Stimulated activated CD4-positive, alpha-beta T cell treated with anti-CD3 and anti-CD28 coated beads, Interleukin-15, amount 100 ng/mL, for 1 hour (primary cell): ENCODE measurements around the gene ACOT2.
"Not testable (repeated sequence)": the region's sequence is repeated elsewhere in the genome, so short reads cannot be mapped to it uniquely, and the experiment has no call there.

Source experiments
- DNase-seq, 2 donors: peaks; one replicate each; pipeline ENCODE4 v3.0.0-alpha.2; 2020; ENCODE audit warnings: low read depth in 1 of 2, low spot score in 1 of 2

ACOT2 gene, protein sequence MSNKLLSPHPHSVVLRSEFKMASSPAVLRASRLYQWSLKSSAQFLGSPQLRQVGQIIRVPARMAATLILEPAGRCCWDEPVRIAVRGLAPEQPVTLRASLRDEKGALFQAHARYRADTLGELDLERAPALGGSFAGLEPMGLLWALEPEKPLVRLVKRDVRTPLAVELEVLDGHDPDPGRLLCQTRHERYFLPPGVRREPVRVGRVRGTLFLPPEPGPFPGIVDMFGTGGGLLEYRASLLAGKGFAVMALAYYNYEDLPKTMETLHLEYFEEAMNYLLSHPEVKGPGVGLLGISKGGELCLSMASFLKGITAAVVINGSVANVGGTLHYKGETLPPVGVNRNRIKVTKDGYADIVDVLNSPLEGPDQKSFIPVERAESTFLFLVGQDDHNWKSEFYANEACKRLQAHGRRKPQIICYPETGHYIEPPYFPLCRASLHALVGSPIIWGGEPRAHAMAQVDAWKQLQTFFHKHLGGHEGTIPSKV

GRCh38 chr14:73569185-73569958, at the start of gene ACOT2:
TSS of gene ACOT2 (plus strand) at chr14:73569213. CDS start at chr14:73569241, 28 bp downstream.
- peak; percentile 63 to 79 for DNase-seq

GRCh38 chr14:73521229-73521628, 47.8 kb upstream of the ACOT2 start:
- no peak for DNase-seq

- DNase-seq: no peak
These were observed 44.5 kb upstream of the ACOT2 start for GRCh38 chr14:73524493-73524892.

- DNase-seq: no peak
These were observed 42.7 kb upstream of the ACOT2 start for GRCh38 chr14:73526036-73526984.

- DNase-seq: not testable (repeated sequence)
These were observed 39.7 kb upstream of the ACOT2 start for GRCh38 chr14:73529356-73529755.

GRCh38 chr14:73531971-73532370, 37.0 kb upstream of the ACOT2 start:
- not testable (repeated sequence) for DNase-seq

- DNase-seq: peak in 1 of 2 donors; percentile 13
These were observed 31.6 kb upstream of the ACOT2 start for GRCh38 chr14:73537244-73538045.

GRCh38 chr14:73539017-73539416, 30.0 kb upstream of the ACOT2 start:
- DNase-seq: peak in 1 of 2 donors; percentile 46

DNA sequence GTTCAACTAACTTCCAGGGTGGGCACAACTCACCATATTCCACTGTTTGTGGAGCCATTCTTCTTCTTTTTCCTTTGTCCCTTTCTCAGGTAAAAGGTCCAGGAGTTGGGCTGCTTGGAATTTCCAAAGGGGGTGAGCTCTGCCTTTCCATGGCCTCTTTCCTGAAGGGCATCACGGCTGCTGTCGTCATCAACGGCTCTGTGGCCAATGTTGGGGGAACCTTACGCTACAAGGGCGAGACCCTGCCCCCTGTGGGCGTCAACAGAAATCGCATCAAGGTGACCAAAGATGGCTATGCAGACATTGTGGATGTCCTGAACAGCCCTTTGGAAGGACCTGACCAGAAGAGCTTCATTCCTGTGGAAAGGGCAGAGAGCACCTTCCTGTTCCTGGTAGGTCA, 26.1 kb upstream of the ACOT2 start:
- DNase-seq: not testable (repeated sequence)

GRCh38 chr14:73545353-73545752, 23.7 kb upstream of the ACOT2 start:
- not testable (repeated sequence) for DNase-seq

DNA sequence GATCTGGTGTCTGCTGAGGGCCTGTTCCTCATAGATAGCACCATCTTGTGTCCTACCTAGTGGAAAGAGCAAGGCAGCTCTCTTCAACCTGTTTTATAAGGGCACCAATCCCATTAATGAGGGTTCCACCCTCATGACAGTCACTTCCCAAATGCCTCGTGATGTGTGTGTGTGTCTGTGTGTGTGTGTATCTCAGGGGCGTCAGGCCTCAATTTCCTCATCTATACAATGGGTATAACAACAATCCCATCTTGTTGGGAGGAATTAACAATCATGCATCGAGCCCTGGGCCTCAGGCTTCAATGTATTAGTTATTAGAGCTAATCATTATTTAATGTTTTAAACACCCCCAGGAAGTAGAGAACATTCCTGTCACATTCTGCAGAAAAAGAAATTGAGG, 19.9 kb upstream of the ACOT2 start:
- DNase-seq: not testable (repeated sequence)

DNA sequence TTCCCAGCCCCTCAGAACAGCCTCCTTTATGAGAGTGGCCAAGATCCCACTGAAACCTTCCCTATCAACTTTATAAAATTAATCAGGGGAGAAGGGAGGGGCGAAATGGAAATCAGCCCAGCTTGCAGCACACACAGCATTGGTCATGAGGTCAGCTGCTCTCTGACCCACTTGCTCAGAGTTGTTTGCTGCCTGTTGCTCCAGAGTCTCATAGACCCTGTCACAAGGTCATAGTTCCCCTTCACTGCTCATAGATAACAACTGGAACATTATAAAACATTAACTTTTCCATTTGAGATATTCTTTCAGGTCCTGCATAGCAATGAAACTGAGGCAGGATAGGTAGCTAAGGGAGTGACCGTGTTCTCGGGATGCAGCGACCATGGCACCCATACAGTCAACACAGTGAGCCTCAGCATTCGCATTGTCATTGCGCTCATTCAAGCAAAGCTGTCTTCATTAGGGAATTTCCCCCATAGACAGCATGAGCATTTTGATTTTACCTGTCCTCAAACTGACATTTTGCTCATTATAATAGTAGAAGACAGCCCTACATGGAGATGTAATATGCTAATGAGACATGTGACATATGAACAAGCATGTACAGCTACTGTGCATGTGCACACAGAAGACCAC, 19.0 kb upstream of the ACOT2 start:
- not testable (repeated sequence) for DNase-seq

DNA sequence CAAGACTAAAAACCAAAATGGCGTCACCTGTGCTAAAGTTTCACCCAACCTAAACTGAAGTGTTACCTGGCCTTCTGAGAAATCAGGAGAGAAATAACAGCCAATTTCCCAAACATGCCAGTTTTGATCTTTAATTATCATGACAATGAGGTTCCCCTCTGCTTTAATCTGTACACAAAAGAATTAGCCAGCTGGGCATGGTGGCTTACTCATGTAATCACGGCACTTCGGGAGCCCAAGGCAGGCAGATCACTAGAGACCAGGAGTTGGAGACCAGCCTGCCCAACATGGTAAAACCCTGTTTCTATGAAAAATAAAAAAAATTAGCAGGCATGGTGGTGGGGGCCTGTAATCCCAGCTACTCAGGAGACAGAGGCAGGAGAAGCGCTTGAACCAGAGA, 15.2 kb upstream of the ACOT2 start:
- no peak for DNase-seq

GRCh38 chr14:73557201-73557600, 11.8 kb upstream of the ACOT2 start:
- DNase-seq: not testable (repeated sequence)

DNA sequence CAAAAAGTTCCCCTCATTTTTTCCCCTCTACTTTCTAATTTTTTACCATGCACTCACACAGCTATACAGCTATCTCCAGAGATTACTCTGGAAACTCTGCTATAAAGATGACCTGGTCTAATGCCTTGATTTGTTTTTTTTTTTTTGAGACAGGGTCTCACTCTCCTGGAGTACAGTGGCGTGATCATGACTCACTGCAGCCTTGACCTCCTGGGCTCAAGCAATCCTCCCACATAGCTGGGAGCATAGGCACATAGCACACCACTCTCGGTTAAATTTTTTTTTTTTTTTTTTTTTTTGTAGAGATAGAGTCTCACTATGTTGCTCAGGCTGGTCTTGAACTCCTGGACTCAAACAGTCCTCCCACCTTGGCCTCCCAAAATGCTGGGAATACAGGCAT, 10.8 kb upstream of the ACOT2 start:
- DNase-seq: not testable (repeated sequence)

GRCh38 chr14:73562256-73562655, 6.8 kb upstream of the ACOT2 start:
- DNase-seq: not testable (repeated sequence)

- not testable (repeated sequence) for DNase-seq
These were observed 6.3 kb upstream of the ACOT2 start for GRCh38 chr14:73562696-73563095.

DNA sequence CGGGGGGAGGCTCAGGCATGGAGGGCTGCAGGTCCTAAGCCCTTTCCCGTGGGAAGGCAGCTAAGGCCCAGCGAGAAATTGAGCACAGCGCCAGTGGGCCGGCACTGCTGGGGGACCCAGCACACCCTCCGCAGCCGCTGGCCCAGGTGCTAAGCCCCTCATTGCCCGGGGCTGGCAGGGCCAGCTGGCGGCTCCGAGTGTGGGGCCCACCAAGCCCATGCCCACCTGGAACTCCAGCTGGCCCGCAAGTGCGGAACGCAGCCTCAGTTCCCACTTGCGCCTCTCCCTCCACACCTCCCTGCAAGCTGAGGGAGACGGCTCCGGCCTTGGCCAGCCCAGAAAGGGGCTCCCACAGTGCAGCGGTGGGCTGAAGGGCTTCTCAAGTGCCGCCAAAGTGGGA, 2.6 kb upstream of the ACOT2 start:
- not testable (repeated sequence) for DNase-seq

- DNase-seq: not testable (repeated sequence)
These were observed 2.1 kb upstream of the ACOT2 start for GRCh38 chr14:73566935-73567334.

GRCh38 chr14:73567358-73567757, 1.7 kb upstream of the ACOT2 start:
- DNase-seq: no peak
